GM21526 (cell line): ENCODE results near the gene SERPINB2.
"Not testable (repeated sequence)": the region's sequence is repeated elsewhere in the genome, so short reads cannot be mapped to it uniquely, and the experiment has no call there.

Source experiments
- ATAC-seq: cut with Tn5 transposase; IDR thresholded peaks from one replicate; pipeline ENCODE4 v1.9.1; 2021; ENCODE audit warnings: moderate library complexity; ENCODE audit not compliant: unreplicated experiment, low FRiP score

The SERPINB2 gene

DNA sequence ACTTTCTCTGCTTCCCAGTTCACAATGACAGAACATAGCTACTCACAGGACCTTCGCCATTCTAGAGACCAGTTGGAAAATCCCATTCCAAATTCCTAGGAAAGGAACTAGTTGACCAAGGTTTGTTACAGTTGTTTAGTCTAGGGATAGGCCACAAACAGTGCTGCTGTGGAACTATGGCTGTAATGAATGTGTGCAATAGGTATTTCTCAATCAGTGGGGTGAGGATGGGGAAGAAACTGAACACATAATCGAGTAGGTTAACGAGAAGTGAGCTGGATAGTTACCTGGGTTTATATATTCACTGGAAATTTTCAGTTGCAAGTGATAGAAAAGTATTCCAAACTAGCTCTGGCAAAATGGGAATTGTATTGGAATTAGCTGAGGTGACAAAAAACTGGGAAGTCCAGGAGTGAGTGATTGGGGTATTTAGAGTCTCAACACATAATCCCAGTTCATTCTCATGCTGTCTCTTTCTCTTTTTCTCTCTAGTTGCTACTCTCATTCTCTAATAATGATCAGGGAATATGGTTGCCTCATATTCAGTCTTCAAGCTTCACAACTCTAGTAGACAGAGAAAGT, 43.4 kb downstream of the SERPINB2 start:
- ATAC-seq, result no peak

DNA sequence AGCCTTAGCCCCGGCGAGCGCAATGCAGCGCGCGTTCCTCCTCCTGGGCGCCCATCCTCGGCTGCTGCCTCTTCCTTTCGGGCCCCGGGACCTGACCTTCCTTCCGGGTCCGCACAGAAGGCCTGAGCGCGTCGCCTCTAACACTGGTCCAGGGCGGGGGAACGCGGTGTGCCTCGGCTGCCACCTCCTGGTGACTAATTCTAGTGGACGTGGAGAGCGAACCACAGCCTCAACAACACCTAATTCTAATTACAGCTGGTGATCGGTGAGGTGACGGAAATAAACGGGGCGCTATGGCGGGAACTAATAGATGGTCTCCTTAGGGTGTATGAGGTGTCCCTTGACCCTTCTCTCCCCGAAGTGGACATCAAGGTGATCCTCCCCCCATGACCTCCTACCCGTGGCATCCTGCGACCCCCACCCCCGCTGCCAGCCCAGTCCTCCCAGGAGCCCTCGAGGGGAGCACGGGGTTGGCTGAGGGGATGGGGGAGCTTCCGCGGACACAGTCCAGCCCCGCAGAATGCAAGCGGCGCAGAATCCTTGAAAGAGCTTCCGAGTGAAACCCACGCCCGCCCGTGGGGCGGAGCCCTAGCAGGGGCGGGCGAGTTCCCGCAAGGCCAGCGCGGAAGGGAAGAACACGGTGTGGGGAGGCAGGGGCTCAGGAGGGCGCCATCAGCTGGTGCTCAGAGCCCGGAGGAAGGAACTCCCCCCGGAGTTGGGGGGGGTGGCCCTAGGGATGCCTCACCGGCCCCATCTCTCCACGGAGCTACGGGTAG, 48.8 kb downstream of the SERPINB2 start:
- ATAC-seq, result peak; percentile 99

DNA sequence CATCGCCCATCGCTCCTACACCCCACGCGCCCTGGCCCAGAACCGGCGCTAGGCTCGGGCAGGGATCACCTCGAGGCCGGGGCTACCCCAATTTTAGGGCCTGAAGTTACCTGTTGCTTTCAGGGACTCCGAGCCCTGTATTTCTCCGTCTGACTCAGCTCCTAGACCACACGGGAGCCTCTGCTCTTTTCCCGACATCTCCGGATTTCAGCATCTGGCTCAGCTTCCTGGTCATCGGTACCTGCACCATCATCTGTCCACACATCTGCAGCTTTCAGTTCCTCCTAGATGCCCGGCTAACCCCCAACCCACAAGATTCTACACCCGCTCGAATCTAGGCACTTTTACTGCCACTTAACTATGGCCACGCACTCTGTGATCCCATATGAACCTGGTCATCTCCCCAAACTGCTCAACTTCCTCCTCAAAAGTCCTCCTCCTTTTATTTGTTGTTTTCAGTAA, 49.5 kb downstream of the SERPINB2 start:
- no peak for ATAC-seq

DNA sequence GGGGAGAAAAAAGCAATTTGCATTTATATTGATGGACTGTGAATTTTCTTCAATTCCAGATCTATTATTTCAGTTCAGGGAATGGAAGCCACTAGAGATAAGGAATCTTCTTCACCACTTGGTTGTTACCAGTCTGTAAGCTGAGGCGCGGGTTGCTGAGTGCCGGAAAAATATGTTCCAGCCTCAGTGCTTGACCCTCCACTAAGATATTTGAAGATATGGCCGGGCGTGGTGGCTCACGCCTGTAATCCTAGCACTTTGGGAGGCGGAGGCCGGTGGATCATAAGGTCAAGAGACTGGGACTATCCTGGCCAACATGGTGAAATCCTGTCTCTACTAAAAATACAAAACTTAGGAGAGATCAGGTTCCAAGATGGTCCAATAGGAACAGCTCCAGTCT, 52.5 kb downstream of the SERPINB2 start:
- ATAC-seq, result no peak

DNA sequence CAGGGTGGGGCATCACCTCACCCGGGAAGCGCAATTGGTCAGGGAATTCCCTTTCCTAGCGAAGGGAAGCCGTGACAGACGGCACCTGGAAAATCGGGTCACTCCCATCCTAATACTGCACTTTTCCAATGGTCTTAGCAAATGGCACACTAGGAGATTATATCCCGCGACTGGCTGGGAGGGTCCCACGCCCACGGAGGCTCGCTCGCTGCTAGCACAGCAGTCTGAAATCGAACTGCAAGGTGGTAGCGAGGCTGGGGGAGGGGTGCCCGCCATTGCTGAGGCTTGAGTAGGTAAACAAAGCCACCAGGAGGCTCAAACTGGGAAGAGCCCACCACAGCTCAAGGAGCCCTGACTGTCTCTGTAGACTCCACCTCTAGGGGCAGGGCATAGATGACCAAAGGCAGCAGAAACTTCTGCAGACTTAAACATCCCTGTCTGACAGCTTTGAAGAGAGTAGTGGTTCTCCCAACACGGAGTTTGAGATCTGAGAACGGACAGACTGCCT, 53.1 kb downstream of the SERPINB2 start:
- ATAC-seq, result not testable (repeated sequence)

DNA sequence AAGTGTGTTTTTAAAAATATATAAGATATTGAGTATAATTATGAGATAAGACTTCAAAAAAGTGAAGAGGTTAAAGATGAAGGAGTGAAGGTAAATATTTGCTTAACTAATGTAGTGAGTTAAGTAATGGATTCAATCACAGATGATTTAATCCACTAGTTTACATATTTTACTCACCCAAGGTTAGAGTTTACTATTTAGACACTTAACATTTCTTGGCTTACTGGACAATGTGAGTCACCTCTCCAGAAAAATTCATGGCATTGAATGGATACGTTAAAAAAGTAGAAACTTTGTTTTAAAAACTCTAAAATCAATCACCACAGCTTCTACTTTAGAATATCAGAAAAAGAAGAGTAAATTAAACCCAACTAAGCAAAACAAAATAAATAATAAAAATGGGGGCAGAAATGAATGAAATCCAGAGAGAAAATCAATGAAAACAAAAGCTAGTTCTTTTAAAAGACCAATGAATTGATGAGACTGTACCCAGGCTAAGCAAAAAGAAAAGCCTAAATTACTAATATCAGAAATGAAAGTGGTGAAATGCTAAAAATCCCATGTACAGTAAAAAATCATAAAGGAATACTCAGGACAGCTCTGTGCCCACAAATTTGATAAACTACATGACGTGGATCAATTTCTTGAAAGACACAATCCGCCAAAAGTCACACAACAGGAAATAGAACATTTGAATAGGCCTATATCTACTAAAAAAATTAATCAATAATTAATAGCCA, 59.7 kb downstream of the SERPINB2 start:
- no peak for ATAC-seq

DNA sequence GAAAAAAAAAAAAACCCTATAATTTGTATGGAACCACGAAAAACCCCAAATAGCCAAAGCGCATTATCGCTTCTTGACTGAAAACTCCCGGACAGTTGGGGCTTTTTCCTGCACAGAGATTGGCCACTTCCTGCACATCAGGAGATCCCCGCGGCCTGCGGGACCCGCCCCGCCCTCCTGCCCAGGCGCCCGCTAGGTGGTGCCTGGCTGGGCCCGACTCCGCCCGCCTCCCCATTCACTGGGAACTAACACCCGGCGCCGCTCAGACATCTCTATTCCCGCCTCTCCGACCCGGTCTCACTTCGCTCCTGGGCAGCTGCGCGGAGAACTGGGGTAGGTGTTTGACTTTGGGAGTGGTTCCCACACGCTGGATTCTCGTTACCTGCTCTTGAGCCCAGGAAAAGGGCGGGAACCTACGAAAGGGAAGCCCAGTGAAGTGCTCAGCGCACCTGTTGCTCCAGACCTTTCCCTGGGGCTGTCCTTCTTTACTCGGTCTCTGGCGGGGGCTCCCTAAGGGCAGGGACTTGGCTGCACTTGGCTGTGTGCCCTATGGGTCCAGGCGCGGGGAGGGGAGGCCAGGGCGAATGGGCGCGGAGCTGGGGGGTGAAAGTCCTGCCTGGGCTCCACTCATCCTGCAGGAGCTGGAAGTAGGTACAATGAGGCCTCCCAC, 61.7 kb downstream of the SERPINB2 start, which contains the start of gene HMSD:
TSS of gene HMSD (plus strand) at position 234 of the 670 bp plus-strand sequence. CDS start 4,155 bp downstream, outside the sequence.
- ATAC-seq, result peak; percentile 94

DNA sequence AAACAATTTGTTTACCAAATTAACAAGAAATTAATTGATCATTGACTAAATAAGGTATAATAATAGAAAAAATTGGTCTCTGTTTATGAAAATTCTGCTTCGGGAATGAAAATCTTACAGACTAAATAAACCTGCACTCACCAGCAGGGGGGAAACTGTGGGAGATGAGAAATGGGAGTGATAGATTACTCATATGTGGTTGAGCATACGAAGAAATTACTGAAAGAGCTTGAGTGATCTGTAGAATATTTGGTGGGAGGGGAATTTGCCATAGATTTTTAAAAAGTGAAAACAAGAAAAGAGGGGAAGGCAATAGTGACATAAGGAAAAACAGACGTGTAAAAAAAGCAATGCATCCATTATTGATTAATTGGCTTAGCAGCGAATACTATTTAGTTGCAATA, 63.8 kb downstream of the SERPINB2 start:
- peak; percentile 49 for ATAC-seq
